ENCODE measurements around the gene SUMF1.

SUMF1 gene

GRCh38 chr3:4398941-4399245, 68.2 kb downstream of the SUMF1 start:
- WGBS, 2 experiments (ENCODE audit: insufficient coverage in 2 of 2), result no CpG with 5 or more reads among the region's 7 CpGs
- H3K4me3 ChIP-seq (ENCODE audit: extremely low read depth, insufficient read depth, low read length, poor library complexity, severe bottlenecking), result no peak overlapping the region
- H3K27ac ChIP-seq (ENCODE audit: low read depth, low read length, severe bottlenecking), result no peak overlapping the region
- no peaks in the 10 kb centered on the region for H3K36me3 ChIP-seq (ENCODE audit: control insufficient read depth, insufficient read depth, low read length)
- no peaks in the 10 kb centered on the region for H3K4me1 ChIP-seq (ENCODE audit: control insufficient read depth, insufficient read depth, low read length, poor library complexity, severe bottlenecking)
- no peaks in the 10 kb centered on the region for H3K9me3 ChIP-seq (ENCODE audit: control insufficient read depth, low read length)

- no peaks in the 10 kb centered on the region for H3K36me3 ChIP-seq (ENCODE audit: control insufficient read depth, insufficient read depth, low read length)
- no peaks in the 10 kb centered on the region for H3K9me3 ChIP-seq (ENCODE audit: control insufficient read depth, low read length)
- no peak overlapping the region for H3K4me3 ChIP-seq (ENCODE audit: extremely low read depth, insufficient read depth, low read length, poor library complexity, severe bottlenecking)
- H3K4me1 ChIP-seq (ENCODE audit: control insufficient read depth, insufficient read depth, low read length, poor library complexity, severe bottlenecking), result no peaks in the 10 kb centered on the region
- H3K27ac ChIP-seq (ENCODE audit: low read depth, low read length, severe bottlenecking), result no peak overlapping the region
- 80% methylated on average over 1 of the region's 4 CpGs; no CpG with 5 or more reads in 1 of the 2 experiments for WGBS, 2 experiments (ENCODE audit: insufficient coverage in 2 of 2)
Observed at GRCh38 chr3:4398120-4398940, 68.7 kb downstream of the SUMF1 start.

GRCh38 chr3:4397466-4397865, 69.6 kb downstream of the SUMF1 start:
- WGBS, 2 experiments (ENCODE audit: insufficient coverage in 2 of 2), result no CpG with 5 or more reads among the region's 1 CpG
- Histone ChIP-seq H3K4me3 (ENCODE audit: extremely low read depth, insufficient read depth, low read length, poor library complexity, severe bottlenecking) (no peak overlapping the region), H3K9me3 (ENCODE audit: control insufficient read depth, low read length) (no peaks in the 10 kb centered on the region), H3K4me1 (ENCODE audit: control insufficient read depth, insufficient read depth, low read length, poor library complexity, severe bottlenecking) (no peaks in the 10 kb centered on the region), H3K36me3 (ENCODE audit: control insufficient read depth, insufficient read depth, low read length) (no peaks in the 10 kb centered on the region), H3K27ac (ENCODE audit: low read depth, low read length, severe bottlenecking) (no peak overlapping the region)

GRCh38 chr3:4396542-4396941, 70.5 kb downstream of the SUMF1 start:
- Histone ChIP-seq H3K36me3 (ENCODE audit: control insufficient read depth, insufficient read depth, low read length) (no peaks in the 10 kb centered on the region), H3K9me3 (ENCODE audit: control insufficient read depth, low read length) (no peaks in the 10 kb centered on the region), H3K27ac (ENCODE audit: low read depth, low read length, severe bottlenecking) (no peak overlapping the region), H3K4me1 (ENCODE audit: control insufficient read depth, insufficient read depth, low read length, poor library complexity, severe bottlenecking) (no peaks in the 10 kb centered on the region), H3K4me3 (ENCODE audit: extremely low read depth, insufficient read depth, low read length, poor library complexity, severe bottlenecking) (no peak overlapping the region)
- WGBS, 2 experiments (ENCODE audit: insufficient coverage in 2 of 2), result 40% methylated on average over 1 of the region's 1 CpG; no CpG with 5 or more reads in 1 of the 2 experiments

GRCh38 chr3:4396006-4396405, 71.1 kb downstream of the SUMF1 start:
- no peak overlapping the region for H3K27ac ChIP-seq (ENCODE audit: low read depth, low read length, severe bottlenecking)
- WGBS, 2 experiments (ENCODE audit: insufficient coverage in 2 of 2), result 93 to 94% methylated on average over 2 of the region's 5 CpGs
- H3K9me3 ChIP-seq (ENCODE audit: control insufficient read depth, low read length), result peaks cover under 1% of the 10 kb centered on the region
- H3K4me3 ChIP-seq (ENCODE audit: extremely low read depth, insufficient read depth, low read length, poor library complexity, severe bottlenecking), result no peak overlapping the region
- H3K36me3 ChIP-seq (ENCODE audit: control insufficient read depth, insufficient read depth, low read length), result no peaks in the 10 kb centered on the region
- H3K4me1 ChIP-seq (ENCODE audit: control insufficient read depth, insufficient read depth, low read length, poor library complexity, severe bottlenecking), result no peaks in the 10 kb centered on the region

GRCh38 chr3:4395448-4395847, 71.6 kb downstream of the SUMF1 start:
- 89 to 100% methylated on average over 1 of the region's 6 CpGs for WGBS, 2 experiments (ENCODE audit: insufficient coverage in 2 of 2)
- Histone ChIP-seq H3K9me3 (ENCODE audit: control insufficient read depth, low read length) (peaks cover 4% of the 10 kb centered on the region), H3K36me3 (ENCODE audit: control insufficient read depth, insufficient read depth, low read length) (no peaks in the 10 kb centered on the region), H3K4me3 (ENCODE audit: extremely low read depth, insufficient read depth, low read length, poor library complexity, severe bottlenecking) (no peak overlapping the region), H3K4me1 (ENCODE audit: control insufficient read depth, insufficient read depth, low read length, poor library complexity, severe bottlenecking) (no peaks in the 10 kb centered on the region), H3K27ac (ENCODE audit: low read depth, low read length, severe bottlenecking) (no peak overlapping the region)

- no CpG with 5 or more reads among the region's 2 CpGs for WGBS, 2 experiments (ENCODE audit: insufficient coverage in 2 of 2)
Observed at GRCh38 chr3:4394567-4394966, 72.5 kb downstream of the SUMF1 start.

GRCh38 chr3:4394048-4394447, 73.0 kb downstream of the SUMF1 start:
- H3K36me3 ChIP-seq (ENCODE audit: control insufficient read depth, insufficient read depth, low read length), result no peaks in the 10 kb centered on the region
- no peak overlapping the region for H3K27ac ChIP-seq (ENCODE audit: low read depth, low read length, severe bottlenecking)
- no peak overlapping the region for H3K4me3 ChIP-seq (ENCODE audit: extremely low read depth, insufficient read depth, low read length, poor library complexity, severe bottlenecking)
- H3K9me3 ChIP-seq (ENCODE audit: control insufficient read depth, low read length), result peaks cover 4% of the 10 kb centered on the region
- no peaks in the 10 kb centered on the region for H3K4me1 ChIP-seq (ENCODE audit: control insufficient read depth, insufficient read depth, low read length, poor library complexity, severe bottlenecking)
- 86 to 100% methylated on average over 1 to 3 of the region's 3 CpGs for WGBS, 2 experiments (ENCODE audit: insufficient coverage in 2 of 2)

More at GRCh38 chr3:4394567-4394966, 72.5 kb downstream of the SUMF1 start:
- H3K9me3 ChIP-seq (ENCODE audit: control insufficient read depth, low read length), result peaks cover 4% of the 10 kb centered on the region
- H3K4me1 ChIP-seq (ENCODE audit: control insufficient read depth, insufficient read depth, low read length, poor library complexity, severe bottlenecking), result no peaks in the 10 kb centered on the region
- no peaks in the 10 kb centered on the region for H3K36me3 ChIP-seq (ENCODE audit: control insufficient read depth, insufficient read depth, low read length)
- no peak overlapping the region for H3K27ac ChIP-seq (ENCODE audit: low read depth, low read length, severe bottlenecking)
- no peak overlapping the region for H3K4me3 ChIP-seq (ENCODE audit: extremely low read depth, insufficient read depth, low read length, poor library complexity, severe bottlenecking)

GRCh38 chr3:4392992-4393391, 74.1 kb downstream of the SUMF1 start:
- no peaks in the 10 kb centered on the region for H3K36me3 ChIP-seq (ENCODE audit: control insufficient read depth, insufficient read depth, low read length)
- no peak overlapping the region for H3K4me3 ChIP-seq (ENCODE audit: extremely low read depth, insufficient read depth, low read length, poor library complexity, severe bottlenecking)
- H3K9me3 ChIP-seq (ENCODE audit: control insufficient read depth, low read length), result peaks cover 4% of the 10 kb centered on the region
- WGBS, 2 experiments (ENCODE audit: insufficient coverage in 2 of 2), result 85 to 91% methylated on average over 4 to 5 of the region's 5 CpGs
- H3K4me1 ChIP-seq (ENCODE audit: control insufficient read depth, insufficient read depth, low read length, poor library complexity, severe bottlenecking), result no peaks in the 10 kb centered on the region
- H3K27ac ChIP-seq (ENCODE audit: low read depth, low read length, severe bottlenecking), result no peak overlapping the region

- Histone ChIP-seq H3K4me3 (ENCODE audit: extremely low read depth, insufficient read depth, low read length, poor library complexity, severe bottlenecking) (no peak overlapping the region), H3K36me3 (ENCODE audit: control insufficient read depth, insufficient read depth, low read length) (no peaks in the 10 kb centered on the region), H3K27ac (ENCODE audit: low read depth, low read length, severe bottlenecking) (no peak overlapping the region), H3K9me3 (ENCODE audit: control insufficient read depth, low read length) (peaks cover 4% of the 10 kb centered on the region), H3K4me1 (ENCODE audit: control insufficient read depth, insufficient read depth, low read length, poor library complexity, severe bottlenecking) (no peaks in the 10 kb centered on the region)
- no CpG with 5 or more reads among the region's 2 CpGs for WGBS, 2 experiments (ENCODE audit: insufficient coverage in 2 of 2)
Observed at GRCh38 chr3:4387210-4388204, 79.6 kb downstream of the SUMF1 start.

All from mesodermal cell (in vitro differentiated cells).